ENCODE data around the gene TMEM198.

TMEM198 gene, protein sequence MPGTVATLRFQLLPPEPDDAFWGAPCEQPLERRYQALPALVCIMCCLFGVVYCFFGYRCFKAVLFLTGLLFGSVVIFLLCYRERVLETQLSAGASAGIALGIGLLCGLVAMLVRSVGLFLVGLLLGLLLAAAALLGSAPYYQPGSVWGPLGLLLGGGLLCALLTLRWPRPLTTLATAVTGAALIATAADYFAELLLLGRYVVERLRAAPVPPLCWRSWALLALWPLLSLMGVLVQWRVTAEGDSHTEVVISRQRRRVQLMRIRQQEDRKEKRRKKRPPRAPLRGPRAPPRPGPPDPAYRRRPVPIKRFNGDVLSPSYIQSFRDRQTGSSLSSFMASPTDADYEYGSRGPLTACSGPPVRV

DNA sequence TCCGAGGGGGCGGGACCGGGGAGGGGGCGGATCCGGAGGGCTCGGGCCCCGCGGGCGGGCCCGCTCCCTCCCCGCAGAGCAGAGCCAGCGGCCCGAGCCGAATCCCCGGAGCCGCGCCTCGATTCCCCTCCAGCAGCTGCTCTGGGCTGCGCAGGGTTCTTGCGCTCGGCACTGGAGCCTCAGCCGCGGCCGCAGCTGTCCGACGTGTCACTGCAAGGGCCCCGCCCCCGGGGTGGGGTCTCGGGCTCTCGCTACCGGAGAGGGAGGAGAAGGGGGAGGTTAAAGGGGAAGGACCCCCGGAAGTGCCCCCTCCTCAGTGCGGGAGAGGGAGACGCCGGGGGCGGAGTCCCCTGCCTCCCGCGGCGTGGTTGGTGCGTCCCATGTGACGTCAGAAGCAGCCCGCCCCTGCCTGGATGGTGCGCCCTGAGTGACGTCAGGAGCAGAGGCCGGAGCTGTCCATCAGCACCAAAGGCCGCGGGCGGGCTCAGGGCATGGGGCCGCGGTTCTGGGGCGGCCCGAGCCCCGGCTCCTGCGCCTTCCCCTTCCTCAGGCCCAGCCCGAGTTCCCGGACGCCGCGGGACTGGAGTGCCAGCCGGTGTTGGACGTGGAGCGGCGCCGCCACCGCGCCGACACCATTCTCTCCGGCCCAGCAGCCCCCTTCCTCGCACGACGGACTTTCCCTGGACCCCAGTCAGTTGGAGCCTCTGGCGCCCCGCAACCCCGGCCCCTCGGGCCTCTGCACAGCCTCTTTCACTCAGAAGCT lies at the start of gene TMEM198, which contains the start of gene CHPF:
Gene TMEM198, plus strand, starts transcription at position 433 of the 763 bp plus-strand sequence. CDS start 700 bp downstream, outside the sequence.
Gene CHPF, minus strand, starts transcription at position 214 of the 763 bp plus-strand sequence. CDS start 271 bp downstream, outside the sequence.
- peak; percentile 93 for DNase-seq (ENCODE audit: low read depth, low spot score)

DNA sequence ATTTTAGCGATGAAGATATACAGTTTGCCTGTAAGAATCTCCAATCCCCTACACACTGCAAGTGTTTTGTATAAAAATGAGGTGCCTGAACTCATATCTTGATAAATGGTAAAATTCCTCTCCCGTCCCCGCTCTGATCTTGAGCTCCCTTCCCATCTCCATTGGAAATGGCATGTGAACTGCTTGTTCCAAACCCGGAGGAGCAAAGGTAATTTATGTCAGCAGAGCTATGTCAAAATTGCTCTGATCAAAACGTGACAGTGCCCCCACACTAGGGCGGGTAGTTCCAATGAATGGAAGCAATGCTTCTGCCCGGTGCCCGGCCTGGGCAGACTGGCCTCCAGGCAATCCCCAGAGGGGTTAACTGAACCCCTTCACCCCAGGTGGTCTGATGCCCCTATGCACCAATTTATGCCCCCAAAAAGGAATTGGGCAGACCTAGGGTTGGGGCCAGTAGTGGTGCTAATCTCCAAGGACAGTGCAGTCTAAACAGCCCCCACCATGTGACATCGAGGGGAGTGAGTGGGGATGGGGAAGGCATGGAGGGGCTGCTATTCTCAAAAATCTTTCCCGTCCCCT lies 48.8 kb upstream of the TMEM198 start:
- no peak for DNase-seq (ENCODE audit: low read depth, low spot score)

DNA sequence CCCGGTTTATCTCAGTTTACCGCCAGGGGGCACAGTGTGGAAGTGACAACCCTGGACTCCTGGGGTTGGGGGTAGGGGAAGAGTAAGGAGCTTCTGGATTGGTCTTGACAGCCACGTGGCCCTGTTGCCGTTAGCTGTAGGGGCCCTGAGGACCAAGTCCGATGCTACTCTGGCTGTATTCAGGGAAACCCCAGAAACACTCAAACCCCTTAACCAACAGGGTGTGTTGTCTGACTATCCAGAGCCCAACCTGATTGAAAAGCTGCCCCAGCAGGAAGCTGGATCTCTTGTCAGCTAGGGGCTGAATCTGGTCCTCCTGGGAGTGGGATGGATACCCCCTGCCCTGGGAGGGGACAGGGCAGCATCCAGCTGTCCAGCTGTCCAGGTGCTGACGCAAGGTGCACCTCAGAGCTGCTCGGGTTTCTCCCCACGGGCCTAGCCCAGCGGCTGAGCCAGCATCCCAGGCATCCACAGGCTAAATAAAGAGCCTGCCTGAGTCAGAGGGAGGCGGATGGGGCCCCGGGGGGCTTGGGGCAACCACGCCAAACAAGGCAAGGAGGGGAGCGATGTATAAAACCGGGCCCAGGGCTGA lies 48.2 kb upstream of the TMEM198 start:
- DNase-seq (ENCODE audit: low read depth, low spot score), result no peak

DNA sequence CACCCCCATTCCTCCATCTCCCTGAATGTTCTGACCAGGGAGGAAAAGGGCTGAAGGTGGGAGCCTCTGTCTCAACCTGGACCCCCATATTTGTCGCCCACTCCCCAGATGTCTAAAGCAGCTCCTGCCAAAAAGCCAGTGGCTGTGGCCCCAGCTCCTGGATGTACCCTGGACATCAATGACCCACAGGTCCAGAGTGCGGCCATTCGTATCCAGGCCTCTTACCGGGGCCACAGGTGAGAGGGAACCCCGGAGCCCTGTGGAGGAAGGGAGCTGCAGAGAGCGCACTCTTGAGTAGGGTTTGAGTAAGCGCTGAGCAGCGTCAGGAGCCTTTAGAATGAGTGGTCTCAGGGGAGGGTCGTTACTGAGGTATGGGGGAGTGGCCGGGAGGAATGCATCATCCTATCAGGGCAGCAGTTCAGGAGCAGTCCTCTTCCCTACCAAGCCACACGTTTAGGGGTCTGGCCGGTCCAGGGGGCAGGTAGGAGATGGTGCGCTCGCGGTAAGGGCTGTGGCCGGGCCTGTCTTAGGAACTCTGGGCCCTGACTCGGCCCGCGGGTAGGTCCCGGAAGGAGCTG lies 47.5 kb upstream of the TMEM198 start:
- DNase-seq (ENCODE audit: low read depth, low spot score), result no peak

DNA sequence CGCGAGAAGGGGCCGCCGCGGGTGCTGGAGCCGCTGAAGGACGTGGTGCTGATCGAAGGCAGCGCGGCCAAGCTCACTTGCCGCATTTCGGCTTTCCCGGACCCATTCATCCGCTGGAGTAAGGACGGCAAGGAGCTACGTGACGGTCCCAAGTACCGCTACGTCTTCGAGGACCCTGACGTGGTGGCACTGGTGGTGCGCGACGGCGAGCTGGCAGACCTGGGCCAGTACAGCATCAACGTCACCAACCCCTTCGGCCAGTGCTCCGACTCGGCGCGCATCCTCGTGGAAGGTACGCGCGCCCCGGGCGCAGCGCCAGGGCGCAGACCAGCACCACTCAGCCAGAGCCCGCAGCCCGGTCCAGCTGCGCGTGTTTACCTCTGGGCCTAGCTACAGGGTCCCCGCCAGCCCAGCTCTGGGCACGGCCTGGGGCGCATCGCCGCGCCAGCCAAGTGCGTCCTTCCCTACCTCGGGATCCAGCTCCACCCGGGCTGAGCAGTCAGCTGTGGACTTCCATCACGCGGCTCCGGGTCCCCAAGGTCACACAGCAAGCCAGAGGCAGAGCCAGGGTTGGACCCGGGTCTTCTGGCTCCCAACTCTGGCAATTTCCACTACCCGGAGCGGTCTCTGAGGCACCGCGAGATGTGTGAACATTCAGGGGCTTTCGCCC lies 46.9 kb upstream of the TMEM198 start:
- no peak for DNase-seq (ENCODE audit: low read depth, low spot score)

DNA sequence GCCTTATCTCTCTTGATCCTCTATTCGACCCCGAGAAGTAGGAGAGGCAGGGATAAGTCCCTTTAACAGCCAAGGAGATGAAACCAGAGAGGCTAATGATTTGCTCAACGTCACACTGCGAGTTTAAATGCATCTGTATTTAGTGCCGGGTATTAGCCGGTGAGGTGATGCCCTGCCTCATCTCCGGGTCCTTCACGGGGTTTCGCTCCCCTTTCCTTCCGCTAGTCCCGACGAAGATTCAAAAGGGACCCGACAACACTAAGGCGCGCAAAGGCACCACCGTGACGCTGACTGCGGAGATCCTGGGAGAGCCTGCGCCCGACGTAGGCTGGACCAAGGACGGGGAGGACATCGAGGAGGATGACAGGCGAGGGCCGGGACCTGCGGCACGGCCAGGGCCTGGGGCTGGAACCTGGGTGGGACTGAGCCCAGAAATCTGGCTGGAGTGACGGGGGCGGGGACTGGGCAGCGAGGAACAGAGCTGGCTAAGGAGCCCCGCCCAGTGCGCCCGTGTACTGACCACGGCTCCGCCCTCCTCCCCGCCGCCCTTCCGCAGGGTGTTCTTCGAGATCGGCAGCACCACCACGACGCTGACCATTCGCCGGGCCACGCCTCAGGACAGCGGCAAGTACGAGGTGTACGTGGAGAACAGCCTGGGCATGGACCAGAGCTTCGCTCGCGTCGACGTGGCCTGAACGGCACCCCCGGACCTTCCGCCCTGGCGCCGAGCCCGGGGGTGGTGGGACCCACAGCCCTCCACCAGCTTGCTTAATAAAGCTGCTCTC lies 46.1 kb upstream of the TMEM198 start:
- DNase-seq (ENCODE audit: low read depth, low spot score), result no peak

DNA sequence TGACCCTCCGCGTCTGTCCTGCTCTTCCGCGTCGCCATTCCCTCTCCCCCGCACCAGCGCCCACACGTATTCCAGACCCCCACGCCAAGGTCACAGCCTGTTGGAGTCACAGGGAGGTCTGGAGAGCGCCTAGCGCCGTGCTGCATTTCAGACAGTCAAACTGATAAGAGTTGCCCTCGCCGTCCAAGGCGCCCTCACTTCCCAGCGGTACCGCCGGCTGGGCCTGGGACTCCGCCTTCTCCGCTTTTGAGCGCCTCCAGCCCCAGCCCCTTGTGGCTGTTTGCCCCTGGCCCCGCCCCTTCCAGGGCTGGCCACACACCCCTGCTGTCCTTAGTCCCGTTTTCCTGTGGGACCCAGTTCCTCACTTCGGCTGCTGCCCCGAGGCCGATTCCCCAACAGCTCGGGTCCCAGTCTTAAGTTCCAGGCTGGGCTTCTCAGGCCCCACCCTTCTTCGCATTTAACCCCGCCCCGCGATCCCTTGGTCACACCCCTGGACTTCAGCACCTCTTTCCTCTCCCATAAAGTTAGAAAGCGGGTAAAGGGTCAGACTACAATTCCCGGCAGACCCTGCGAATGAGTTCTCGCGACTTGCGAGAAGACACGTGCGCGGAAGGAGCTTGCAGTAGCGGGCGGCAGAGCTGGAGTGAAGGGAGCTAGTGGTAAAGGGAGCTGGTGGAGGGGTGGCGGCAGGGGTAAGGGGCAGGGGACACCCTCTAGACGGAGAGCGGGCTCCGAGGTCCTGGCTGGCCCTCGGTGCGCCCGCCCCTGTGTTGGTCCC lies 45.4 kb upstream of the TMEM198 start, which contains the start of gene GMPPA:
Gene GMPPA, plus strand, starts transcription at position 612 of the 778 bp plus-strand sequence. CDS start 1,085 bp downstream, outside the sequence.
- peak; percentile 98 for DNase-seq (ENCODE audit: low read depth, low spot score)

DNA sequence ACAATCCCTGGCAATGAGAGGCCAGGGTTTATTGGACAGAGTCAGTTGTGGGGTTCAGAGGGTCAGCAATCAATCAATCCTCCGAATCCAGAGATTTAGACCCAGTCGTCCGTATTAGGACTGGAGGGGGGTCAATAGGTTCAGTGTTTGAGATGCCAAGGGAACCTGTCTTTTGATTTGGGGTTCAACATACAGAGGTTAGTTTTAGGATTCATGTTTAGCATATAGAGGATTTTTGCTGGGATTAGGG lies 44.8 kb upstream of the TMEM198 start:
- no peak for DNase-seq (ENCODE audit: low read depth, low spot score)

DNA sequence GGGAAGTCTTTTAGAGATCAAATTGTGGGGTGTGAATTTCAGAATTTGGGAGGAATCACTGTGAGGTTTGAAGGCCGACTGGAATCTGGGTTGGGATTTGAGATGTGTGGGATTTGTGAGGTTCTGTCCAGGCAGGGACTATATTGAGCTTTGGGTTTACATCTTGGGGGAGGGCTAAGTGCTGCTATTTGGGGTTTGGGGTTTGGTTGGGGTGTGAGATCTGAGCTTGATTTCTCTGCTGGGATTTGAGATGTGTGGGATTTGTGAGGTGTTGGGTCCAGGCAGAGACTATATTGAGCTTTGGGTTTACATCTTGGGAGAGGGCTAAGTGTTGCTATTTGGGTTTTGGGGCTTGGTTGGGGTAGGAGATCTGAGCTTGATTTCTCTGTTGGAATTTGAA lies 44.3 kb upstream of the TMEM198 start:
- DNase-seq (ENCODE audit: low read depth, low spot score), result no peak

DNA sequence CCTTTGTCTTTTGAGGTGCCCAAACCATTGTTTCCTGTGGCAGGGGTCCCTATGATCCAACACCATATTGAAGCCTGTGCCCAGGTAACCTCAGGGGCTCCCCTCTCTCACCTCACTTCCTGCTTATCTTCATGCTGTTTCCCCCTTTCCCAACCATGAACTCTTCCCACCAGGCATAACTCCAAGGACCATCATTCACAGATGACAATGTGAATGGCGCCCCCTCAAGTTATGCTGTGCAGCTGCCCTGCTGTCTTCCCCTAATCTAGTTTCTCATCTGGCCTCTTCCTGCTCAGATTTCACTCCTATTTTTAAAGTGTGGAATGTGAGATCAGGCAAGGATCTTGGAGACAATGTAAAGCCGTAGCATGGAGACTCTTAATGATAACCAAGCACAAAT lies 43.7 kb upstream of the TMEM198 start:
- no peak for DNase-seq (ENCODE audit: low read depth, low spot score)

DNA sequence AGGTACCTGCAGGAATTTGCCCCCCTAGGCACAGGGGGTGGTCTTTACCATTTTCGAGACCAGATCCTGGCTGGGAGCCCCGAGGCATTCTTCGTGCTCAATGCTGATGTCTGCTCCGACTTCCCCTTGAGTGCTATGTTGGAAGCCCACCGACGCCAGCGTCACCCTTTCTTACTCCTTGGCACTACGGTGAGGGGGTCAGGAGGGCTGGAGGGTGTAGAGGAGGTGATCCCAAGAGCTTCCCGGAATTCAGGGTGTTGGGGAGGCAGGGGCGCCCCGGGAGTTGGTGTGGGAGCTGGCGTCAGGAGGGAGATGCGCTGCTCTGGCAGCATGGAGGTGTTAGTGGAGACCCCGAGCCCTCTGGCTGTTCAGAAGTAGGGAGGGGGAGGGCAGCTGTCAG lies 42.0 kb upstream of the TMEM198 start:
- no peak for DNase-seq (ENCODE audit: low read depth, low spot score)

DNA sequence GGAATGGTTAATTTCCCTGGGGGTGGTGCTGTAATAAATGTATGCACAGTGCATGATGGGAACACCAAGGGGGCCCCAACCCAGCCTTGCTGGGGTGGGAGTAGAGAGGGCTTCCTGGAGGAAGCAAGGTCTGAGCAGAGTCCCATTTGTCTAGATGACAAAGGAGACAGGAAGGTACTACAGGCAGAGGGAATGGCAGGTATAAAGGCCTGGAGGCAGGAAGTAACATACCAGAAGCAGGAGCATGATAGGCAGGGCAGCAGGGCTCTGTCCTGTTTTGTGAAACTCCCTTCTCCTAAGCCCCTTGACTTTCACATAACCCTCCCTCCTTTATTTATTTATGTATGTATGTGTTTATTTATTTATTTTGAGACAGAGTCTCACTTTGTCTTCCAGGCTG lies 41.2 kb upstream of the TMEM198 start:
- DNase-seq (ENCODE audit: low read depth, low spot score), result no peak

DNA sequence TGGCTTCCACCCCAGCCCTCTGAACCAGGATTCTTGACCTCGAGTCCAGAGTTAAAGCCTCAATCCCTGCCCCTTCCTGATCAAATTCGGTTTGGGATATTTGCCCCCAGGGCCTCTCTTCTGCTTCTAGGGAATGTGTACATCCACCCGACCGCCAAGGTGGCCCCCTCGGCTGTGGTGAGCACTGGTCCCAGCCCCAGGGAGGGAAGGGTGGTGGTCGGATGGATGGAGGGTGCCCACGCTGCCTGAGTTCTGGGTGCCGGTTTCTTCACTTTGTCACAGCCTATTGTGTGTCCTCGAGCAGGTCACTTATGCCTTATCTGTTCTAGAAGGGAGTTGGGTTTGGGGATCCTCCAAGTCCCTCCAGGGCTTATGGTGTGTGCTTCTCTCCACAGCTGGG lies 38.2 kb upstream of the TMEM198 start:
- no peak for DNase-seq (ENCODE audit: low read depth, low spot score)

DNA sequence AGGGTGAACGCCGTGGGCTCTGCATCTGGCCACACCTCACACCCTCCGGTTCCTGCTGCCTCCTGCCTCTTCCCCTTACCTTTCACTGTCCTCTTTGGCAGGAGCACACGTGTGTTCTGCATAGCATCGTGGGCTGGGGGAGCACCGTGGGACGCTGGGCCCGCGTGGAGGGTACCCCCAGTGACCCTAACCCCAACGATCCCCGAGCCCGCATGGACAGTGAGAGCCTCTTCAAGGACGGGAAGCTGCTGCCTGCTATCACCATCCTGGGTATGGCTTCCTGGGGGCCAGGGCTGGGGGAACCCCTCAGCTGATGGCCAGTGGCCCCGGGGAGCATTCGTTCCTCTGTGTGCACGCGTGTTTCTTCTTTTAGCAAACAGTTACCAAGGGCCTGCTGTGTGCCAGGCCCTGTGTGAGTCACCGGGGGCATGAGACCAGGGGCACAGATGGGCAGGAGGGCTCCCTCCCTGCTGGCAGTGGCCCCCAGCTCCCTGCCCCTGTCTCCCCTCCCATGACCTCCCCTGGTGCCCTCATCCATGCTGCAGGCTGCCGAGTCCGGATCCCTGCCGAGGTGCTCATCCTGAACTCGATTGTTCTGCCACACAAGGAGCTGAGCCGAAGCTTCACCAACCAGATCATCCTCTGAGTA lies 37.6 kb upstream of the TMEM198 start:
- DNase-seq (ENCODE audit: low read depth, low spot score), result no peak

DNA sequence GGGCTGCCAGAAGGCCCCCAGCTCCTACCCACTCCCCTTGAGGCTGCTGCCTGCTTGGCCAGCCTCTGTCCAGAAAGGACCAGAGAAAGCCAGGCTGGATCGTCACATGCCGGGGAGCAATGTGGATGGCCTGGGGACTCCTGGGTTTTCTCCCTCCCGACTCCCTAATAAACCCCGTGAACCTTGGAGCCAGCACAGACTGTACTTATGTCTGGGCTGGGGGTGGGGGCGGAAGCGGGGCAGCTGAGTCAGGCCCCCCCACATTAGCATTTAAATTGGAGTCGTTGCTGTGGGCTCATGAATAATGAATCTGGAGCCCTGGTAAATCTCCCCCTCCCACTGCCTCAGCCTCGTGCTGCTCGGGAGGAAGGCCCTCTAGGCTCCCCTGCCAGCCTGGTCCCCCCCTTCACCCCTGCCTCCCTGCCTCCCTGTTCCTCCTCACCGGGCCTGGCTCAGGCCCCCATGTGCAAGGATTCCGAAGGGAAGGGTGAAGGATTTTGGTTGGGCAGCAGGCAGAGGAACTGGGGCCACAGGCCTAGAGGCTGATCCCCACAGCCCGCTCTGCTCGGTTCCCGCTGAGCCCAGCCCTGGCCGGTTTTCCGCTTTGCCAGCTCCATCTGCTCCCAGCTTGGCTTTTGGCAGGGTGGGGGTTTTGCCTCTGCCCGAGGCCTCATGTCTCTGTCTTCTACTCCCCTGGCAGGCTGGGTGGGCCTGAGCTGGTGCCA lies 36.9 kb upstream of the TMEM198 start:
- no peak for DNase-seq (ENCODE audit: low read depth, low spot score)

DNA sequence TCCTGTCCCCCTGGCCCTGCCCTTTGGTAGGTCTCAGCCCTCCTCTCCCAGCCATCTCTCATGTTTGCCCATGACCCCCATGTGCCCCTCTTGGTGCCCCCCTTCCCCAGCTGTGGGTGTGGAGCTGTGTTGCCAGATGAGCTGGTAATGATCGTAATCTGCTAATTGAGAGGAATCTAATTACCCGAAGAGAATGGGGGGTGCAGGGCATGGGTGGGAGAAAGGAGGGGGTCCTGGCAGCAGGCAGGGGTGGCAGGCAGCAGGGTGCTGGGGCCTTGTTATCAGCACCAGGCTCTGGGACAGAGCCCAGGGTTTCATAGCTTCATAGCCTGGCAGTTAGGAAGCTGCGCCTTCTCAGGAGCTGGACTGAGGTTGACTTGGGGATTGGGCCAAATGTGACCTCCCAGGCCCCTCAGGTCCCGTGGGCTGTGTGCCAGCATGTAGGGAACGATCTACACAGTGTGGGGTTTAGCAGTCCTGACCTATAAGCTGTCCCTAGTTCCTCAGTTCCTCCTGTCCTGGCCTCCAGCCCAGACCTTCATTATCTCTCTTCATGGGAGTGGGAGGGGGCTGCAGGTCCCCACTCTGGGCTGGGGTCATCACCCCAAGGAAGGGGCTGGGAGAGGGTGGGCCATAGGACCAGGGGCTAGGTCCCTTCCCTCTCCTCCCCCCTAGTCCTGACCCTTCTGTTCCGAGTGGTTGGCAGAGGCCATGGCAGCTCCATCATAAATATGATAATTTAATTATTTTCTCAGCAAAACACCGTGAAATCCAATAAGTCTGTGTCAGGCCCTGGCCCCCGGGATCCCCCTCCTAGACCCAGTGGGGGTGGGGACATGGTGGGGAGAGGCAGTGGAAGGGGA lies 36.0 kb upstream of the TMEM198 start:
- no peak for DNase-seq (ENCODE audit: low read depth, low spot score)

DNA sequence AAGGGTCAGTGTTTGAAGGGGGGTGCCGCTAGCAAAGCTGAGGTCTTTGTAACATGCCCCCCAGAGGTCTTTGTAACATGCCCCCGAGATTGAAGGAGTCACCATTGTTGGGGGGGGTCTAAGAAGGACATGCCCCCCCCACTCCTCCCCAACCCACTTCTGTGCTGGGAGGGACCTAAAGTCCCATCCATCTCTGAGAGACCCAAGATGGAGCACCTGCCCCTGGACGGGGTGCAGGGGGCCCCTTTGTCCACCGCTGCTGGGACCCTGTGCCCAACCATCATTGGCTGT lies 35.4 kb upstream of the TMEM198 start:
- DNase-seq (ENCODE audit: low read depth, low spot score), result no peak
